Activated naive CD4-positive, alpha-beta T cell treated with anti-CD3 and anti-CD28 coated beads, Interleukin-2, amount 10 ng/mL, durations not matched to agents 7 days and 5 days (primary cell): ENCODE results near the gene BICDL1.
"Not testable (repeated sequence)": the region's sequence is repeated elsewhere in the genome, so short reads cannot be mapped to it uniquely, and the experiment has no call there.

ENCODE experiments used
- CTCF ChIA-PET: fragments of 350-600 bp; sonication (Branson Sonifier 250); formaldehyde crosslinking; loops from one replicate; lab custom pipeline; 2021; ENCODE audit warnings: antibody characterized with exemption; lab: Charles Lee
- DNase-seq: peaks from one replicate; pipeline ENCODE4 v3.0.0-alpha.2; 2020
- H3K27ac Mint-ChIP-seq: one replicate; pipeline ENCODE4 v1.8.0; 2021; ENCODE audit warnings: mild to moderate bottlenecking, moderate library complexity, mixed read lengths
- H3K27me3 Mint-ChIP-seq: one replicate; pipeline ENCODE4 v1.8.0; 2021; ENCODE audit warnings: mild to moderate bottlenecking, mixed read lengths
- H3K36me3 Mint-ChIP-seq: one replicate; pipeline ENCODE4 v1.8.0; 2021; ENCODE audit warnings: mixed read lengths
- H3K4me1 Mint-ChIP-seq: one replicate; pipeline ENCODE4 v1.8.0; 2021; ENCODE audit warnings: mixed read lengths
- H3K4me3 Mint-ChIP-seq: one replicate; pipeline ENCODE4 v1.8.0; 2021; ENCODE audit warnings: mild to moderate bottlenecking, moderate library complexity, mixed read lengths
- H3K9me3 Mint-ChIP-seq: one replicate; pipeline ENCODE4 v1.8.0; 2021; ENCODE audit warnings: mixed read lengths

Gene BICDL1

GRCh38 chr12:120014381-120014735 lies 25.3 kb downstream of the BICDL1 start:
- H3K9me3 Mint-ChIP-seq, DNase-seq, H3K27me3 Mint-ChIP-seq: not testable (repeated sequence)
- H3K27ac Mint-ChIP-seq: peak overlapping the region; percentile 98
- peak overlapping the region; percentile 44 for H3K4me3 Mint-ChIP-seq
- peaks cover 74% of the 10 kb centered on the region for H3K4me1 Mint-ChIP-seq
- CTCF ChIA-PET: interaction anchor here (0.9 kb wide), 1 partner anchor 187 kb away, joined by 4 read pairs; the partner anchor contains the start of gene RPLP0
- H3K36me3 Mint-ChIP-seq: peaks cover 37% of the 10 kb centered on the region

DNA sequence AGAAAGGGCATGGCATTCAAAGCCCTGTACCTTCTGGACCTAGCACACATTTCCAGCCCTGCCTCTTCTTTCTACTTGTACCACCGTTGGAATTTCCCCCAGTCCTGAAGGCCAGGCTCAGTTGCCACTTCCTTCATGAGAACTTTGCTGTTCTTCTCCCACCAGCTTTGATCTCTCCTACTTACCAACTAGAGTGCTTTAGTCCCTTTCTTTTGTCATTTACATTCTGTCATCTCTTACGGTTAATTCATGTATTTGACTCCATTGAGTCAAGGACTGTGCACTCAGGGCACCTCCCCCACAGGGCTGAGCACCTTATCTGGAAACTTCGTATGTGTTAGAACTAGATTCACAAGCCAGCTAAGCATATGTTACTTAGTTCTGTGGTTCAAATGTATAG lies 26.3 kb downstream of the BICDL1 start:
- no peaks in the 10 kb centered on the region for H3K27me3 Mint-ChIP-seq
- H3K4me1 Mint-ChIP-seq: peaks cover 66% of the 10 kb centered on the region
- CTCF ChIA-PET: interaction anchor here (0.7 to 1.0 kb wide), 3 partner anchors 9 to 186 kb away, joined by 3 to 5 read pairs (median 4); partner anchors contain the start of gene RPLP0
- no peaks in the 10 kb centered on the region for H3K9me3 Mint-ChIP-seq
- peak; percentile 41 for DNase-seq
- H3K27ac Mint-ChIP-seq: peak overlapping the region; percentile 98
- peak overlapping the region; percentile 4 for H3K4me3 Mint-ChIP-seq
- peaks cover 34% of the 10 kb centered on the region for H3K36me3 Mint-ChIP-seq

- Mint-ChIP-seq H3K36me3 (peaks cover 34% of the 10 kb centered on the region), H3K27ac (peak overlapping the region; percentile 98), H3K4me1 (peaks cover 58% of the 10 kb centered on the region)
- H3K27me3 Mint-ChIP-seq, H3K4me3 Mint-ChIP-seq, DNase-seq, H3K9me3 Mint-ChIP-seq: not testable (repeated sequence)
- CTCF ChIA-PET: interaction anchor here (0.8 to 1.4 kb wide), 2 partner anchors 10 to 32 kb away, joined by 3 to 4 read pairs; no protein-coding TSS in a partner anchor
Measured at GRCh38 chr12:120016199-120016598, 27.2 kb downstream of the BICDL1 start.

DNA sequence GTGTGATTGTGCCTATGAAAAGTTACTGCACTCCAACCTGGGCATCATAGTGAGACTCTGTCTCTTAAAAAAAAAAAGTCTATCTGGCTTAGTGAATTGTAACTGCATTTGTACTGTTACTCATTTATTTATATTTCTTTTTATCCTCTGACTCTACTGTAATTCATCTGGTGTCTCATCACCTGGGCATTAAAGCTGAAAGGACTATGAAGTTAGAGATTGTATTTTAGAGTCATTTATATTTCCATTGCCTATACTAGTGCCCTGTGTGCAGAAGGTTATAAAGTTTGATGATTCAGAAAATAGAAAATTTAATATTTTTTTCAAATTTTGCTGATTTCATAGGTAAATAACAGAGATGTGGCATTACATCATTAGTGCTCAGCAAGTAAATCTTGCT lies 30.2 kb downstream of the BICDL1 start:
- no peak for DNase-seq
- H3K27me3 Mint-ChIP-seq: no peaks in the 10 kb centered on the region
- peaks cover 4% of the 10 kb centered on the region for H3K9me3 Mint-ChIP-seq
- H3K27ac Mint-ChIP-seq: no peak overlapping the region
- no peak overlapping the region for H3K4me3 Mint-ChIP-seq
- CTCF ChIA-PET: no interaction called here
- peaks cover 28% of the 10 kb centered on the region for H3K4me1 Mint-ChIP-seq
- H3K36me3 Mint-ChIP-seq: peaks cover 38% of the 10 kb centered on the region

DNA sequence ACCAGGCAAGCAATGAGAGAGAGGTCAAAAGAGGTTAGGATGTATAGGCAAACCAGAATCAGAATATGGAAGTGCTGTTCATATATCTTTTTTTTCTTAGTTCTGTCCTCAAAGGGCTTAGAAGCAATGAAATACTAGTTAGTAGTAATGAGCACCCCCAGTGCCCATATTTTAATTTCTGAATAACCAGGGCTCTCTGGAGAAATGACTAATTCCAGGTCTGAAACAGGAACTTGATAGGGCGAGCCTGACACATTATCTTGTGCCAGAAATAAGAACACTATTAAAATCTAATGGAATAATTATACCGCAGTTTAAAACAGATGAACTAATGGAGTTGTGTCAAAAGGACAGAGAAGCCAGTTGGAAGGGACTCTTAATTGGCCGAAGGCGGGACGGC lies 30.9 kb downstream of the BICDL1 start:
- Mint-ChIP-seq H3K9me3 (peaks cover 9% of the 10 kb centered on the region), H3K4me1 (peaks cover 21% of the 10 kb centered on the region), H3K27me3 (no peaks in the 10 kb centered on the region), H3K27ac (no peak overlapping the region), H3K36me3 (peaks cover 42% of the 10 kb centered on the region), H3K4me3 (no peak overlapping the region)
- DNase-seq: no peak
- CTCF ChIA-PET: no interaction called here

DNA sequence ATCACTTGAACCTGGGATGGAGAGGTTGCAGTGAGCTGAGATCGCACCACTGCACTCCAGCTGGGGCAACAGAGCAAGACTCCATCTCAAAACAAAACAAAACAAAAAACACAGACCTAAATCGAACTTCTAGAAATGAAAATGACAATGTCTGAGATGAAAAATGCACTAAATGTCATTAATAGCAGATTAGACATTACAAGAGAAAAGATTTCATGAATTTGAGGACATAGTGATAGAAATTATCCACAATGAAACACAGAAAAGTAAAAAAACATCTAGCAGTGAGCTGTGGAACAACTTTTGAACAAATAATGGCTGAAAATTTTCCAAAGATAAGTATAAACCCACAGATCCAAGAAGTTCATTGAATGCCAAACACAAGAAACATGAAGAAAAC lies 35.2 kb downstream of the BICDL1 start:
- CTCF ChIA-PET: no interaction called here
- H3K9me3 Mint-ChIP-seq: peaks cover 11% of the 10 kb centered on the region
- no peaks in the 10 kb centered on the region for H3K4me1 Mint-ChIP-seq
- H3K4me3 Mint-ChIP-seq: no peak overlapping the region
- H3K27ac Mint-ChIP-seq: no peak overlapping the region
- H3K36me3 Mint-ChIP-seq: peaks cover 31% of the 10 kb centered on the region
- no peak for DNase-seq
- H3K27me3 Mint-ChIP-seq: no peaks in the 10 kb centered on the region

- CTCF ChIA-PET: interaction anchor here (1.3 kb wide), 1 partner anchor 9 kb away, joined by 4 read pairs; no protein-coding TSS in a partner anchor
- Mint-ChIP-seq H3K27ac (no peak overlapping the region), H3K4me3 (no peak overlapping the region), H3K9me3 (peaks cover 11% of the 10 kb centered on the region), H3K27me3 (no peaks in the 10 kb centered on the region), H3K36me3 (peaks cover 31% of the 10 kb centered on the region), H3K4me1 (no peaks in the 10 kb centered on the region)
- DNase-seq: no peak
Measured at GRCh38 chr12:120025640-120026039, 36.6 kb downstream of the BICDL1 start.

DNA sequence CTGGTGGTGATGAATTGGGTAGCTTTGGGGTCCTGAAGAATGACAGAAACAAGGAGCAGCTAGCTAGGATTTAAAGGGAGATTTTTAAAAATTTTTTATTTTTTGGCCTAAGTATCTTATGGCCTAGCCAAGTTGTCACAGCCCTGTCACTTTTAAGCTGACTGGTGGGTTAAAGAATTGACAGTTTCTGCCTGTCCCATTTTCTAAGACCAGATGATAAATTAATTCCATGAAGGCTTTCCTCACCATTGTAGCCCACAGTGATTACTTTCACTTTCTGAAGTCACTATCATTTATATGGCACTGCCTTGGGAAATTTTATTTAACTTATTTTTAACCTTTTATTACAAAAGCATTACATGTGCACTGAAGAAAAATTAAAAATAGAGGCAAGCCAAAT lies 43.2 kb downstream of the BICDL1 start:
- no peaks in the 10 kb centered on the region for H3K9me3 Mint-ChIP-seq
- no peaks in the 10 kb centered on the region for H3K27me3 Mint-ChIP-seq
- H3K4me1 Mint-ChIP-seq: peaks cover 7% of the 10 kb centered on the region
- CTCF ChIA-PET: interaction anchor here (1.3 kb wide), 1 partner anchor 52 kb away, joined by 3 read pairs; no protein-coding TSS in a partner anchor
- H3K4me3 Mint-ChIP-seq: no peak overlapping the region
- no peak for DNase-seq
- peaks cover 9% of the 10 kb centered on the region for H3K36me3 Mint-ChIP-seq
- no peak overlapping the region for H3K27ac Mint-ChIP-seq

DNA sequence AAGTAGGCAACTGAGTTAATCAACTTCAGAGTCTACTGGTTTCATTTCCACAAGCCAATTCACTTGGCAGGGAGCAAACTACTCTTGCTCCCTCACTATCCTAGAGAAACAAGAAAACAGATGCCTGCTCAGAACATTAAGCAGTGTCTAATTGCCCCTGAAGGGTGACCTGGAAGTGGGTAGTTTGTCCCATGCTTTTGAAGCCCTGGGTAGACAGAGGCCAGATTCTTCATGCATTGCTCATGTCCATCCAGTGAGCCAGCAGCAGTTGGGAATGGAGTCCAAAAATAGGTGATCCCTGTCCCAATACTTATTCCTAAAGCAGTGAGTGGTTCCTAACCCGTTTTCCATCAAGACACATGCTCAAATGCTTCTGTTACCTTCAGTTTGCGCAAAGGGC lies 48.8 kb downstream of the BICDL1 start:
- H3K27ac Mint-ChIP-seq: no peak overlapping the region
- no peak for DNase-seq
- H3K4me1 Mint-ChIP-seq: peaks cover 8% of the 10 kb centered on the region
- CTCF ChIA-PET: interaction anchor here (0.6 kb wide), 1 partner anchor 8 kb away, joined by 3 read pairs; no protein-coding TSS in a partner anchor
- no peak overlapping the region for H3K4me3 Mint-ChIP-seq
- no peaks in the 10 kb centered on the region for H3K9me3 Mint-ChIP-seq
- H3K27me3 Mint-ChIP-seq: no peaks in the 10 kb centered on the region
- H3K36me3 Mint-ChIP-seq: peaks cover 8% of the 10 kb centered on the region

DNA sequence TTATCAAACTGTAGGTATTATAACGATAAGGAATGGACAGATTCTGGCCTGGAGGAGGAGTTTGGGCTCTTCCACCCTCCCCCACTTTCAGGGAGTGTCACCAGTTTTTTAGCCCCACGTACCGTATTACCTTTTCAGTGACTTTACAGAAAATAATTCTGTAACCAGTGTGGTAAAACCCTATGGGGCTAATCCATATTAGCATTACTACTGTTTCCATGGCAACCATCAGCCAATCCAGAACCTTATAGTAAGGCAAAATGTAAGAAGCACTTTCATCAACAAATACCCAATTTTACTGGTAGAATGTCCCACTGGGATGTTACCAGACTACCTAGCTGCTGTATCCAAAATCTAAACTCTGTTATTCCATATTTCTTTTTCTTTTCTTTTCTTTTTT lies 50.7 kb downstream of the BICDL1 start:
- CTCF ChIA-PET: no interaction called here
- DNase-seq: no peak
- Mint-ChIP-seq H3K36me3 (peaks cover 10% of the 10 kb centered on the region), H3K27me3 (no peaks in the 10 kb centered on the region), H3K9me3 (no peaks in the 10 kb centered on the region), H3K4me3 (no peak overlapping the region), H3K4me1 (peaks cover 8% of the 10 kb centered on the region), H3K27ac (no peak overlapping the region)

DNA sequence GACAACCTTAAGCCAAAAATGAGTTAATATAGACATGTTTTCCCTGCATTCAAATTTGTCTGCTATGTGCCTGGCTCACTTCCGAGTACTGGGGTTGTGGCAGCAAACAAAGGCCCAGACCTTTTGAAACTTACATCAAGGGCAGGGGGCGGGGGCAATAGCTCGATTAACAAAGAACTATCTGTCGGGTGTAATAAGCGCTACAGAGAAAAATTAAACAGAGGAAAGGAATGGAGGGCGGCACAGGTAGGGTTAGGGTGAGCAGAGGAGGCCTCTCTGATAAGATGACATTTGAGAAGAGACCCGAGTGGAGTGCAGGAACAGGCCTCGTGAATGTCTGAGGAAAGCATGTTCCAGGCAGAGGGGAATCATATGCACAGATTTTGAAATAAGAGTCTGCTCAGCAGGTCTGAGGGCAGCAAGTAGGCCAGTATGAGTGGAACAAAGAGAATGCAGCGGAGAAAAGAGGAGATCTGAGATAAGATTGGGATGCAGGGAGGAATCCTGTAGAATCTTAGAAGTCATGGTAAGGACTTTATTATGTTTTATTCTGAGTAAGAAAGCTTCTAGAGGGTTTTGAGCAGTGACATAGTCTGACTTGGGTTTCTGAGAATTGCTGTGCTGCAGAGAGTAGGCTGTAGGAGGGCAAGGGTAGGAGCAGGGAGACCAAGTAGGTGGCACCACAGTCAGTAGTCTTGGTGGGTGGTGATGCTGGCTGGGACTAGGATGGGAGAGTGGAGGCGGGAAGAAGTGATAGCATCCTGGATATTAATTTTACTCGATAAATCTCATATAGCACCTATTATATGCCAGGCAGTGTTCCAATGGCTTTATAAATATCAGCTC lies 52.6 kb downstream of the BICDL1 start:
- CTCF ChIA-PET: no interaction called here
- no peak overlapping the region for H3K4me3 Mint-ChIP-seq
- H3K27ac Mint-ChIP-seq: peak overlapping the region; percentile 42
- H3K4me1 Mint-ChIP-seq: peaks cover 8% of the 10 kb centered on the region
- H3K9me3 Mint-ChIP-seq: peaks cover 2% of the 10 kb centered on the region
- peak; percentile 39 for DNase-seq
- H3K27me3 Mint-ChIP-seq: no peaks in the 10 kb centered on the region
- peaks cover 15% of the 10 kb centered on the region for H3K36me3 Mint-ChIP-seq

DNA sequence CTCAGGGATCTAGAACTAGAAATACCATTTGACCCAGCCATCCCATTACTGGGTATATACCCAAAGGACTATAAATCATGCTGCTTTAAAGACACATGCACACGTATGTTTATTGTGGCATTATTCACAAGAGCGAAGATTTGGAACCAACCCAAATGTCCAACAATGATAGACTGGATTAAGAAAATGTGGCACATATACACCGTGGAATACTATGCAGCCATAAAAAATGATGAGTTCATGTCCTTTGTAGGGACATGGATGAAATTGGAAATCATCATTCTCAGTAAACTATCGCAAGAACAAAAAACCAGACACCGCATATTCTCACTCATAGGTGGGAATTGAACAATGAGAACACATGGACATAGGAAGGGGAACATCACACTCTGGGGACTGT lies 56.3 kb downstream of the BICDL1 start:
- H3K9me3 Mint-ChIP-seq, H3K27me3 Mint-ChIP-seq, H3K4me3 Mint-ChIP-seq, DNase-seq, H3K27ac Mint-ChIP-seq: not testable (repeated sequence)
- peaks cover 19% of the 10 kb centered on the region for H3K36me3 Mint-ChIP-seq
- H3K4me1 Mint-ChIP-seq: peaks cover 27% of the 10 kb centered on the region
- CTCF ChIA-PET: interaction anchor here (1.3 kb wide), 1 partner anchor 13 kb away, joined by 3 read pairs; no protein-coding TSS in a partner anchor

- CTCF ChIA-PET: interaction anchor here (0.7 kb wide), 1 partner anchor 11 kb away, joined by 4 read pairs; no protein-coding TSS in a partner anchor
Measured at GRCh38 chr12:120047072-120047471, 58.0 kb downstream of the BICDL1 start.

GRCh38 chr12:120048263-120048662 lies 59.2 kb downstream of the BICDL1 start:
- peak overlapping the region; percentile 13 for H3K27ac Mint-ChIP-seq
- CTCF ChIA-PET: interaction anchor here (0.8 kb wide), 1 partner anchor 32 kb away, joined by 3 read pairs; no protein-coding TSS in a partner anchor
- H3K36me3 Mint-ChIP-seq: peaks cover 17% of the 10 kb centered on the region
- H3K27me3 Mint-ChIP-seq: no peaks in the 10 kb centered on the region
- H3K4me1 Mint-ChIP-seq: peaks cover 30% of the 10 kb centered on the region
- H3K9me3 Mint-ChIP-seq: peaks cover 4% of the 10 kb centered on the region
- H3K4me3 Mint-ChIP-seq: no peak overlapping the region
- no peak for DNase-seq

More at GRCh38 chr12:120047072-120047471, 58.0 kb downstream of the BICDL1 start:
- Mint-ChIP-seq H3K27ac (no peak overlapping the region), H3K4me1 (peaks cover 24% of the 10 kb centered on the region), H3K9me3 (peaks cover 4% of the 10 kb centered on the region), H3K36me3 (peaks cover 15% of the 10 kb centered on the region), H3K4me3 (no peak overlapping the region), H3K27me3 (no peaks in the 10 kb centered on the region)
- no peak for DNase-seq
